Measurements from ENCODE around the gene DNAJC2.
"Not testable (repeated sequence)": the region's sequence is repeated elsewhere in the genome, so short reads cannot be mapped to it uniquely, and the experiment has no call there.

DNAJC2 gene

GRCh38 chr7:103341466-103341865, 3.1 kb downstream of the DNAJC2 start:
- no peak for DNase-seq (ENCODE audit: low read depth)

GRCh38 chr7:103338864-103339263, 5.7 kb downstream of the DNAJC2 start:
- no peak for DNase-seq (ENCODE audit: low read depth)

GRCh38 chr7:103336761-103337160, 7.8 kb downstream of the DNAJC2 start:
- no peak for DNase-seq (ENCODE audit: low read depth)

- no peak for DNase-seq (ENCODE audit: low read depth)
These were observed 18.8 kb downstream of the DNAJC2 start for GRCh38 chr7:103325744-103326143.

GRCh38 chr7:103317009-103317408, 27.6 kb downstream of the DNAJC2 start:
- no peak for DNase-seq (ENCODE audit: low read depth)

- no peak for DNase-seq (ENCODE audit: low read depth)
These were observed 28.1 kb downstream of the DNAJC2 start for GRCh38 chr7:103316380-103316941.

- DNase-seq (ENCODE audit: low read depth) = no peak
These were observed 29.7 kb downstream of the DNAJC2 start for GRCh38 chr7:103314852-103315251.

- no peak for DNase-seq (ENCODE audit: low read depth)
These were observed 36.9 kb downstream of the DNAJC2 start for GRCh38 chr7:103307503-103308231.

- no peak for DNase-seq (ENCODE audit: low read depth)
These were observed 43.1 kb downstream of the DNAJC2 start for GRCh38 chr7:103301441-103301840.

GRCh38 chr7:103299660-103300059, 44.9 kb downstream of the DNAJC2 start:
- DNase-seq (ENCODE audit: low read depth) = no peak

- no peak for DNase-seq (ENCODE audit: low read depth)
These were observed 46.8 kb downstream of the DNAJC2 start for GRCh38 chr7:103297837-103298179.

GRCh38 chr7:103296901-103297836, 47.4 kb downstream of the DNAJC2 start, which contains the start of gene PMPCB:
PMPCB (plus strand) TSS chr7:103297435; CDS start chr7:103297460, 25 bp downstream.
- peak; percentile 92 for DNase-seq (ENCODE audit: low read depth)

- DNase-seq (ENCODE audit: low read depth) = no peak
These were observed 51.0 kb downstream of the DNAJC2 start for GRCh38 chr7:103293526-103293925.

- DNase-seq (ENCODE audit: low read depth) = no peak
These were observed 52.4 kb downstream of the DNAJC2 start for GRCh38 chr7:103292122-103292521.

GRCh38 chr7:103282802-103283427, 61.7 kb downstream of the DNAJC2 start:
- not testable (repeated sequence) for DNase-seq (ENCODE audit: low read depth)

- DNase-seq (ENCODE audit: low read depth) = not testable (repeated sequence)
These were observed 63.8 kb downstream of the DNAJC2 start for GRCh38 chr7:103280803-103281155.

- DNase-seq (ENCODE audit: low read depth) = peak; percentile 71
These were observed 64.4 kb downstream of the DNAJC2 start for GRCh38 chr7:103279963-103280802.

GRCh38 chr7:103279636-103279962, 65.0 kb downstream of the DNAJC2 start:
- peak; percentile 22 for DNase-seq (ENCODE audit: low read depth)

- not testable (repeated sequence) for DNase-seq (ENCODE audit: low read depth)
These were observed 66.4 kb downstream of the DNAJC2 start for GRCh38 chr7:103278195-103278594.

- DNase-seq (ENCODE audit: low read depth) = not testable (repeated sequence)
These were observed 69.7 kb downstream of the DNAJC2 start for GRCh38 chr7:103274867-103275266.

GRCh38 chr7:103273374-103273773, 71.2 kb downstream of the DNAJC2 start:
- DNase-seq (ENCODE audit: low read depth) = not testable (repeated sequence)

All from EH (cell line).